Liver (tissue), 9 donors: ENCODE results near the gene RAPGEF4. TPM values are rescaled to one million over a fixed set of nuclear protein-coding genes. Genes with fewer than 3 reads are reported as not detected.
A peak's percentile ranks its signal among the peaks of the same experiment; 100 is the strongest.

Source experiments
- DNase-seq: peaks from one replicate; pipeline ENCODE4 v3.0.0-alpha.2; 2017; ENCODE audit warnings: low spot score
- H3K27ac ChIP-seq, 2 donors: one replicate each; pipeline ENCODE4 v1.7.0; 2013; ENCODE audit warnings: inconsistent platforms in 2 of 2, low read length in 2 of 2, control low read depth in 1 of 2, low read depth in 1 of 2, mild to moderate bottlenecking in 1 of 2
- H3K27me3 ChIP-seq, 4 donors: one replicate each; pipeline versions ENCODE4 v1.6.1 to v1.7.0; 2013; ENCODE audit warnings: low read length in 3 of 4, inconsistent platforms in 1 of 4, mild to moderate bottlenecking in 1 of 4, moderate library complexity in 1 of 4; ENCODE audit not compliant: control insufficient read depth in 4 of 4, insufficient read depth in 4 of 4
- H3K36me3 ChIP-seq, 4 donors: one replicate each; pipeline versions ENCODE4 v1.6.1 to v1.7.0; 2013; ENCODE audit warnings: low read length in 3 of 4, mild to moderate bottlenecking in 3 of 4, low read depth in 1 of 4, moderate library complexity in 1 of 4; ENCODE audit not compliant: control insufficient read depth in 4 of 4, insufficient read depth in 3 of 4
- H3K4me1 ChIP-seq, 4 donors: one replicate each; pipeline versions ENCODE4 v1.6.1 to v1.7.0; 2013; ENCODE audit warnings: low read length in 3 of 4, mild to moderate bottlenecking in 3 of 4, moderate library complexity in 1 of 4; ENCODE audit not compliant: control insufficient read depth in 4 of 4, insufficient read depth in 4 of 4
- H3K4me3 ChIP-seq, 3 donors: one replicate each; pipeline versions ENCODE4 v1.6.1 to v1.7.0; 2013; ENCODE audit warnings: low read length in 3 of 3, control low read depth in 1 of 3, low read depth in 1 of 3, mild to moderate bottlenecking in 1 of 3
- H3K9ac ChIP-seq, 2 donors: one replicate each; pipeline ENCODE4 v1.7.0; 2013; ENCODE audit warnings: low read length in 2 of 2, mild to moderate bottlenecking in 2 of 2, moderate library complexity in 2 of 2, control low read depth in 1 of 2, low read depth in 1 of 2
- H3K9me3 ChIP-seq, 4 donors: one replicate each; pipeline versions ENCODE4 v1.6.1 to v1.7.0; 2013; ENCODE audit warnings: low read length in 3 of 4; ENCODE audit not compliant: control insufficient read depth in 4 of 4
- EGR1 ChIP-seq, 2 donors: IDR thresholded peaks; 2 replicates each; pipeline ENCODE4 v1.6.1; 2016 to 2018; ENCODE audit warnings: antibody characterized with exemption in 2 of 2, low read depth in 2 of 2
- GABPA ChIP-seq, 2 donors: IDR thresholded peaks in 1 of 2; conservative IDR thresholded peaks in 1 of 2; 2 replicates each; pipeline ENCODE4 v1.6.1; 2016; ENCODE audit warnings: antibody characterized with exemption in 2 of 2, mild to moderate bottlenecking in 1 of 2, moderate library complexity in 1 of 2
- HNF4A ChIP-seq, 2 donors: conservative IDR thresholded peaks; 2 replicates each; pipeline ENCODE4 v1.6.1; 2016; ENCODE audit warnings: antibody characterized with exemption in 2 of 2, mild to moderate bottlenecking in 2 of 2
- RAD21 ChIP-seq, 2 donors: IDR thresholded peaks; 2 replicates each; pipeline ENCODE4 v1.6.1; 2016; ENCODE audit warnings: antibody characterized with exemption in 2 of 2, mild to moderate bottlenecking in 2 of 2
- RXRA ChIP-seq, 2 donors: IDR thresholded peaks; 2 replicates each; pipeline ENCODE4 v1.6.1; 2017 to 2018; ENCODE audit warnings: antibody characterized with exemption in 2 of 2, mild to moderate bottlenecking in 1 of 2
- YY1 ChIP-seq: IDR thresholded peaks from 2 replicates; pipeline ENCODE4 v1.6.1; 2016; ENCODE audit warnings: antibody characterized with exemption, mild to moderate bottlenecking
- WGBS: extraction: QIAGEN DNeasy Blood & Tissue Kit; methylation state at CpG from one replicate; pipeline ENCODE4 v1.1.7; 2013; 5-methylcytosine and 5-hydroxymethylcytosine counted together
- polyA plus RNA-seq, 2 donors: library from polyadenylated mRNA; stranded (reverse) in 1 of 2; unstranded in 1 of 2; fragments of 200-250 nt in 1 of 2; fragments of >200 nt in 1 of 2; fragmentation: Nextera tagmentation in 1 of 2; extraction: Ambion mirVana in 1 of 2; gene quantifications; one replicate each; pipeline versions ENCODE4 v1.2.1 to v1.2.3, GENCODE V29; 2013 to 2015
- total RNA-seq, 2 donors: library from RNA; depleted of rRNA; stranded (reverse); fragments of >200 nt; gene quantifications; one replicate each; pipeline ENCODE4 v1.2.3, GENCODE V29; 2014
- TF ChIP-seq, protein P1 (sequence below): IDR thresholded peaks from 2 replicates; pipeline ENCODE4 v1.6.1; 2016; ENCODE audit warnings: antibody characterized with exemption
- TF ChIP-seq, protein P2 (sequence below): fragments of 150-350 bp; IDR thresholded peaks from 2 replicates; pipeline ENCODE4 v1.5.1; 2017; ENCODE audit warnings: improper control_type of control experiment, low read depth, low read length; ENCODE audit not compliant: missing input control
- donor health status: healthy.
- donor health status: healthy.
- donor health status: healthy.
- donor health status: healthy.
- donor health status: healthy.

Gene RAPGEF4
- total and polyA plus RNA-seq, 4 donors: 1.5 to 18.2 (median 8.3) TPM

DNA sequence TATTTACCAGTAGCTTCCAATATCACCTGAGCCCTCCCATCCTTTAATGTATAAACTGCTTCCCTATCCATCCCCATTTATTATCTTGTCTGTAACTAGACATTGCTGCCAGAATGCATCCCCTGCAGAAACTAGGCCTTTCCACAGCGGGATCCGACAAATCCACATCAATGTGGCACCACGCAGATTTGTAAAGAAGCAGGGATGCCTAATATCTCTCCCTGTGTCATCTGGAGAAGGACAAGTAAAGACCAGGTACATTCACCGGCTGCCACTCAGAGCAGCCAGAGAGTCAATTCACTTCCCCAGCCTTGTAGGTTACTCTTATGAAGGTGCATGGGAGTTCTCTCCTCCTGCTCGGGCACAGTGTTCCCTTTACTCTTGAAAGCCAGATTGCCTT lies 241.2 kb downstream of the RAPGEF4 start (continued):
- no peak for TF ChIP-seq GABPA (IDR thresholded peaks at IDR 0.05 in 1 of 2, conservative IDR thresholded peaks at IDR 0.05 in 1 of 2)

DNA sequence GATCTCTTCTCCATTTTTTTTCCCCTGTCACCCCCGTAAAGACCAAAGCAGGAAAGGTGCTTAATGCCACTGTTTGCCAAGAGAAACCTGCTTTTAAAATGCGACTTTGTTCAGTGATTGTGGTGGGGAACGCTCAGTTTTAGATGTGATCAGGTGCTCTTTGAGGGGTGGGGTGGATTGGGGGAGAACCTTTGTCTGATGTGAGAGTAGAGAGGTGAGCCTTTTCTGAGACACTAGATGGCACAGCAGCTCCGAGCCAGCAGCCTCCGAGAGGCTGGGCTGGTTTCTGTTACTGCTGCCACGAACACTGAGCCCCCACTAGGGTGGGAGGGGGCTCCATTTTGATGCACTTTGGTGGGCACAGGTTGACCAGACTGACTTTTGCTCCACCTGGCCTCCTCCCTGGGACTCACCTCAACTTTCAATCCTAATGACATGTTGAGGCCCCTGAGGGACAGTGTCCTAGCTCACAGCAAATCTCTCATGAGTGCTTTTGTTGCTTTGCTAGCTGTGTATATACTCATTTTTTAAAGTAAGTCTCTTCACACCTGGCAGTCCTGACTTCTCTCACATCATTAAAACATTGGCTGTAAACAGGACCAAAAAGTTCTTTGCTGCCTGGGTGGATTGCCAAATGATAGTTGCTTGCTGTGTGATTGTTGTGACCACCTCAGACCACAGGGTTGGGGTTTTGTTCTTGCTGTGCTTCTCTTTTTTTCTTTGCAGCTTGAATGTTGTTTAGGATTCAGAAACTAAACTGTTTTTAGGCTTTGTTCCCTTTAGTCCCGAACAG lies 241.8 kb downstream of the RAPGEF4 start:
- no peak for DNase-seq
- Histone ChIP-seq H3K27ac (no peak overlapping the region), H3K9ac (no peak overlapping the region), H3K27me3 (no peaks in the 10 kb centered on the region), H3K4me1 (peaks cover 0 to 6% (median 2%) of the 10 kb centered on the region in 4 donors), H3K9me3 (no peaks in the 10 kb centered on the region), H3K4me3 (no peak overlapping the region), H3K36me3 (no peaks in the 10 kb centered on the region)
- TF ChIP-seq RXRA (IDR thresholded peaks at IDR 0.05) (no peak), RAD21 (IDR thresholded peaks at IDR 0.05) (peak in 1 of 2 donors; percentile 22)
- 86% methylated on average over 7 of the region's 7 CpGs for WGBS

DNA sequence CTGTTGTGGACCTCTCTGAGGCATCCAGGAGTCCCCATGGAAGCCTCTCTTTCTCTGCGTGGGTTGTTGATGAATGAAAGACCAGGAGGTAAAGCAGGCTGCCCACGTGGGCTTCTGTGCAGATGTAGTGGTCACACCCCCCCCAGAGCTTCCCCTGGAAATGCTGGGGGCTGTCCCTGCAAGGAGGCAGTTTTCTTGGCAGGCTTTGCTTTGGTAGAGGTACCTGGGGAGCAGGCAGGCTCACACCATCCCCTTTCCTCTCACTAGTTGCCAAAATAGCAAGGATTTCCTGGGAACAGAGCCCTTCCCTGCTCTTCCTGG lies 242.4 kb downstream of the RAPGEF4 start:
- WGBS: 66% methylated on average over 2 of the region's 2 CpGs

DNA sequence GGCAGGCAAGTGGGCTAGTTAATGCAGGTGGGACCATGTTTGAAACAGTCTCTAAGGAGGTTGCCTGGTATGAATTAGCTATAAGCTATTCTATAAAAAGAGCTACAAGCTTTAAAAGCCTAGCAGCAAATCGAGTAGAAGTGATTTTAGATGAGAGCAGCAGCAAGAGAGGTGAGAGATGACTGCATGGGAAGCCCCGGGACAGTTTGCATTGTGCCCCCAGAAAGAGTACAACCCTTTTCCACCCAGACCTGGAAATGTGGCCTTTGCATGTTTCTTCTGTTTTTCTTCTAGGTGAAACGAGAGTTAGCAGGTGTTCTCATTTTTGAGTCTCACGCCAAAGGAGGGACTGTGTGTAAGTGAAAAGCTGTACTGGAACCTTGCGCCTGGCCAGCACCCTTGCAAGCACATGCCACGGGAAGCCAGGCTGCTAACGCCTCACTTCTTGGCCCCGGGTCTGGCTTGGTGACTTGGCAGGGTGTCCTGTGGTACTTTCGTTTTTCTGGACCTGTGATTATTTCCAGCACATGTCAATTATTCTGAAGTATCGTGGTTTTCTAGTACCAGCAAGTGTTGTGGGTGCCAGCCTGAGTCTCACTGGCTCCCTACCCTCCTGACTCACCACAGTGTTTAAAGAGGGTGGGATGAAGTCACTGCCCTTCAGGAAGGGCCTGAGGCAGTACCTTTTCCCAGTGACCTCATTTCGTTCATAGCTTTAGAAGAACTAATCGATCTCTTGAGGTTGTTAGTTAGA lies 249.7 kb downstream of the RAPGEF4 start:
- Histone ChIP-seq H3K9ac (peak overlapping the region; percentile 23 to 41), H3K4me3 (no peak overlapping the region), H3K27me3 (no peaks in the 10 kb centered on the region), H3K9me3 (no peaks in the 10 kb centered on the region), H3K36me3 (peaks cover 0 to 8% (median 4%) of the 10 kb centered on the region in 4 donors), H3K27ac (peak overlapping the region; percentile 81 to 87), H3K4me1 (peaks cover 0 to 14% (median 6%) of the 10 kb centered on the region in 4 donors)
- TF ChIP-seq YY1 (no peak), EGR1 (IDR thresholded peaks at IDR 0.05; ENCODE audit: low read depth in 2 of 2) (no peak), RXRA (IDR thresholded peaks at IDR 0.05) (peak in 1 of 2 donors; percentile 27), HNF4A (conservative IDR thresholded peaks at IDR 0.05) (peak; percentile 23 to 43), RAD21 (IDR thresholded peaks at IDR 0.05) (peak in 1 of 2 donors; percentile 14)
- TF ChIP-seq, protein P1, sequence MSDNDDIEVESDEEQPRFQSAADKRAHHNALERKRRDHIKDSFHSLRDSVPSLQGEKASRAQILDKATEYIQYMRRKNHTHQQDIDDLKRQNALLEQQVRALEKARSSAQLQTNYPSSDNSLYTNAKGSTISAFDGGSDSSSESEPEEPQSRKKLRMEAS: peak; percentile 62
- WGBS: 35% methylated on average over 12 of the region's 12 CpGs
- no peak for DNase-seq

More for the DNA sequence above, 242.4 kb downstream of the RAPGEF4 start:
- H3K4me3 ChIP-seq: no peak overlapping the region
- H3K9ac ChIP-seq: no peak overlapping the region
- peaks cover 0 to 4% (median 2%) of the 10 kb centered on the region in 4 donors for H3K4me1 ChIP-seq
- TF ChIP-seq, protein P2, sequence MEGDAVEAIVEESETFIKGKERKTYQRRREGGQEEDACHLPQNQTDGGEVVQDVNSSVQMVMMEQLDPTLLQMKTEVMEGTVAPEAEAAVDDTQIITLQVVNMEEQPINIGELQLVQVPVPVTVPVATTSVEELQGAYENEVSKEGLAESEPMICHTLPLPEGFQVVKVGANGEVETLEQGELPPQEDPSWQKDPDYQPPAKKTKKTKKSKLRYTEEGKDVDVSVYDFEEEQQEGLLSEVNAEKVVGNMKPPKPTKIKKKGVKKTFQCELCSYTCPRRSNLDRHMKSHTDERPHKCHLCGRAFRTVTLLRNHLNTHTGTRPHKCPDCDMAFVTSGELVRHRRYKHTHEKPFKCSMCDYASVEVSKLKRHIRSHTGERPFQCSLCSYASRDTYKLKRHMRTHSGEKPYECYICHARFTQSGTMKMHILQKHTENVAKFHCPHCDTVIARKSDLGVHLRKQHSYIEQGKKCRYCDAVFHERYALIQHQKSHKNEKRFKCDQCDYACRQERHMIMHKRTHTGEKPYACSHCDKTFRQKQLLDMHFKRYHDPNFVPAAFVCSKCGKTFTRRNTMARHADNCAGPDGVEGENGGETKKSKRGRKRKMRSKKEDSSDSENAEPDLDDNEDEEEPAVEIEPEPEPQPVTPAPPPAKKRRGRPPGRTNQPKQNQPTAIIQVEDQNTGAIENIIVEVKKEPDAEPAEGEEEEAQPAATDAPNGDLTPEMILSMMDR: no peak
- TF ChIP-seq RXRA (IDR thresholded peaks at IDR 0.05) (no peak), EGR1 (IDR thresholded peaks at IDR 0.05; ENCODE audit: low read depth in 2 of 2) (no peak)
- TF ChIP-seq, protein P1: no peak
- no peaks in the 10 kb centered on the region for H3K9me3 ChIP-seq
- H3K27ac ChIP-seq: no peak overlapping the region
- no peaks in the 10 kb centered on the region for H3K36me3 ChIP-seq
- H3K27me3 ChIP-seq: no peaks in the 10 kb centered on the region
- no peak for DNase-seq
